GM12878 (cell line): ENCODE data around the gene ITGA4. TPM values are rescaled to one million over a fixed set of nuclear protein-coding genes. Genes with fewer than 3 reads are reported as not detected.

ENCODE experiments used
- ATF7 ChIP-seq: fragments of 450-650 bp; IDR thresholded peaks from 2 replicates; pipeline ENCODE4 v1.6.1; 2016; ENCODE audit warnings: low read depth, mild to moderate bottlenecking
- BMI1 ChIP-seq: fragments of 450-650 bp; IDR thresholded peaks from 2 replicates; pipeline ENCODE4 v1.6.1; 2016; ENCODE audit warnings: mild to moderate bottlenecking, moderate library complexity, borderline replicate concordance
- BRCA1 ChIP-seq: IDR thresholded peaks from 2 replicates; pipeline ENCODE4 v1.6.1; 2011; ENCODE audit warnings: low read depth, low read length, improper control_type of control experiment
- CBFB ChIP-seq: IDR thresholded peaks from 2 replicates; pipeline ENCODE4 v1.6.1; 2016; ENCODE audit warnings: antibody characterized with exemption, low read depth
- CREM ChIP-seq: IDR thresholded peaks from 2 replicates; pipeline ENCODE4 v1.6.1; 2014; ENCODE audit warnings: antibody characterized with exemption, low read depth
- FOXM1 ChIP-seq: IDR thresholded peaks from 2 replicates; pipeline ENCODE4 v1.6.1; 2012; ENCODE audit warnings: low read depth, mild to moderate bottlenecking, inconsistent platforms, low read length, moderate library complexity
- HDAC2 ChIP-seq: fragments of 200-600 bp; sonication (generic); IDR thresholded peaks from 2 replicates; pipeline ENCODE4 v1.6.1; 2017
- IKZF2 ChIP-seq, 2 experiments: fragments of 450-650 bp; IDR thresholded peaks; 2 replicates each; pipeline ENCODE4 v1.6.1; 2017; ENCODE audit warnings: mild to moderate bottlenecking in 2 of 2, moderate library complexity in 2 of 2
- KAT2A ChIP-seq: conservative IDR thresholded peaks from 2 replicates; pipeline ENCODE4 v1.6.1; 2011; ENCODE audit warnings: low read depth, low read length; ENCODE audit not compliant: control insufficient read depth
- MTA2 ChIP-seq: fragments of 450-650 bp; IDR thresholded peaks from 2 replicates; pipeline ENCODE4 v1.6.1; 2016; ENCODE audit warnings: low read depth, mild to moderate bottlenecking, moderate library complexity
- PAX5 ChIP-seq: IDR thresholded peaks from 2 replicates; pipeline ENCODE4 v1.6.1; 2011; ENCODE audit warnings: low read depth, low read length, borderline replicate concordance
- RELA ChIP-seq: fragments of 450-650 bp; IDR thresholded peaks from 2 replicates; pipeline ENCODE4 v1.8.0; 2014; ENCODE audit warnings: borderline replicate concordance; ENCODE audit not compliant: partially characterized antibody
- SIN3A ChIP-seq: IDR thresholded peaks from 2 replicates; pipeline ENCODE4 v1.6.1; 2012; ENCODE audit warnings: low read depth, low read length, improper control_type of control experiment
- TCF3 ChIP-seq: IDR thresholded peaks from 2 replicates; pipeline ENCODE4 v1.6.1; 2012; ENCODE audit warnings: low read depth, mild to moderate bottlenecking, low read length, borderline replicate concordance; ENCODE audit not compliant: insufficient read depth
- ZNF217 ChIP-seq: fragments of 450-650 bp; IDR thresholded peaks from 2 replicates; pipeline ENCODE4 v1.6.1; 2017; ENCODE audit warnings: antibody characterized with exemption, mild to moderate bottlenecking
- ZNF622 ChIP-seq: fragments of 450-650 bp; IDR thresholded peaks from 2 replicates; pipeline ENCODE4 v1.6.1; 2017; ENCODE audit warnings: mild to moderate bottlenecking, inconsistent platforms
- polyA plus RNA-seq, 11 experiments: library from polyadenylated mRNA; depleted of rRNA in 4 of 11; unstranded in 6 of 11; stranded (reverse) in 5 of 11; fragments of >200 nt; fragmentation: Nextera tagmentation in 4 of 11; fragmentation: Illumina TruSeq in 1 of 11; extraction: Ambion mirVana in 4 of 11; extraction: Trizol in 1 of 11; gene quantifications; 1 replicate in 1 of 11; 2 replicates in 10 of 11; pipeline versions ENCODE4 v1.2.1 to v1.2.3, GENCODE V29; 2011 to 2016; ENCODE audit warnings: inconsistent platforms in 2 of 11, missing spikeins in 2 of 11, low read depth in 1 of 11
- total RNA-seq, 4 experiments: library from RNA; depleted of rRNA in 3 of 4; stranded (reverse); fragments of >200 nt in 3 of 4; fragmentation: Illumina TruSeq in 1 of 4; extraction: Trizol in 1 of 4; gene quantifications; 2 replicates each; pipeline versions ENCODE4 v1.2.1 to v1.2.3, GENCODE V29; 2013 to 2021
- TF ChIP-seq, protein P1 (sequence below), 3 experiments: IDR thresholded peaks in 2 of 3; conservative IDR thresholded peaks in 1 of 3; 2 replicates each; pipeline ENCODE4 v1.5.1; 2011; ENCODE audit warnings: low read depth in 3 of 3, low read length in 3 of 3, mild to moderate bottlenecking in 3 of 3, control low read depth in 2 of 3, moderate library complexity in 2 of 3, inconsistent platforms in 1 of 3, mixed read lengths in 1 of 3; ENCODE audit not compliant: control insufficient read depth in 2 of 3, insufficient read depth in 1 of 3; ENCODE audit errors: extremely low read depth in 1 of 3
- TF ChIP-seq, protein P2 (sequence below): fragments of 450-650 bp; IDR thresholded peaks from 2 replicates; pipeline ENCODE4 v1.6.1; 2018; ENCODE audit warnings: borderline replicate concordance, mild to moderate bottlenecking; ENCODE audit not compliant: partially characterized antibody
- TF ChIP-seq, protein P3 (sequence below): IDR thresholded peaks from 2 replicates; pipeline ENCODE4 v1.6.1; 2011; ENCODE audit warnings: low read depth, mild to moderate bottlenecking, low read length, moderate library complexity, borderline replicate concordance; ENCODE audit errors: extremely low read depth
- TF ChIP-seq, protein P4 (sequence below): fragments of 450-650 bp; IDR thresholded peaks from 2 replicates; pipeline ENCODE4 v1.6.1; 2017; ENCODE audit warnings: antibody characterized with exemption, mild to moderate bottlenecking, moderate library complexity
- TF ChIP-seq, protein P5 (sequence below): fragments of 450-650 bp; IDR thresholded peaks from 2 replicates; pipeline ENCODE4 v1.6.1; 2017; ENCODE audit warnings: mild to moderate bottlenecking, low read depth, inconsistent platforms; ENCODE audit not compliant: poor library complexity, severe bottlenecking

ITGA4 gene
- total and polyA plus RNA-seq, 10 of the 15 experiments (the other 5 are each of a cell fraction or from before 2014, with no cell fraction given), result 12.4 to 87.9 (median 63.5) TPM

DNA sequence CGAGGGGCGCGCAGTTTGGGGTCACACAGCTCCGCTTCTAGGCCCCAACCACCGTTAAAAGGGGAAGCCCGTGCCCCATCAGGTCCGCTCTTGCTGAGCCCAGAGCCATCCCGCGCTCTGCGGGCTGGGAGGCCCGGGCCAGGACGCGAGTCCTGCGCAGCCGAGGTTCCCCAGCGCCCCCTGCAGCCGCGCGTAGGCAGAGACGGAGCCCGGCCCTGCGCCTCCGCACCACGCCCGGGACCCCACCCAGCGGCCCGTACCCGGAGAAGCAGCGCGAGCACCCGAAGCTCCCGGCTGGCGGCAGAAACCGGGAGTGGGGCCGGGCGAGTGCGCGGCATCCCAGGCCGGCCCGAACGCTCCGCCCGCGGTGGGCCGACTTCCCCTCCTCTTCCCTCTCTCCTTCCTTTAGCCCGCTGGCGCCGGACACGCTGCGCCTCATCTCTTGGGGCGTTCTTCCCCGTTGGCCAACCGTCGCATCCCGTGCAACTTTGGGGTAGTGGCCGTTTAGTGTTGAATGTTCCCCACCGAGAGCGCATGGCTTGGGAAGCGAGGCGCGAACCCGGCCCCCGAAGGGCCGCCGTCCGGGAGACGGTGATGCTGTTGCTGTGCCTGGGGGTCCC is at the start of gene ITGA4 (continued):
- TF ChIP-seq, protein P1, sequence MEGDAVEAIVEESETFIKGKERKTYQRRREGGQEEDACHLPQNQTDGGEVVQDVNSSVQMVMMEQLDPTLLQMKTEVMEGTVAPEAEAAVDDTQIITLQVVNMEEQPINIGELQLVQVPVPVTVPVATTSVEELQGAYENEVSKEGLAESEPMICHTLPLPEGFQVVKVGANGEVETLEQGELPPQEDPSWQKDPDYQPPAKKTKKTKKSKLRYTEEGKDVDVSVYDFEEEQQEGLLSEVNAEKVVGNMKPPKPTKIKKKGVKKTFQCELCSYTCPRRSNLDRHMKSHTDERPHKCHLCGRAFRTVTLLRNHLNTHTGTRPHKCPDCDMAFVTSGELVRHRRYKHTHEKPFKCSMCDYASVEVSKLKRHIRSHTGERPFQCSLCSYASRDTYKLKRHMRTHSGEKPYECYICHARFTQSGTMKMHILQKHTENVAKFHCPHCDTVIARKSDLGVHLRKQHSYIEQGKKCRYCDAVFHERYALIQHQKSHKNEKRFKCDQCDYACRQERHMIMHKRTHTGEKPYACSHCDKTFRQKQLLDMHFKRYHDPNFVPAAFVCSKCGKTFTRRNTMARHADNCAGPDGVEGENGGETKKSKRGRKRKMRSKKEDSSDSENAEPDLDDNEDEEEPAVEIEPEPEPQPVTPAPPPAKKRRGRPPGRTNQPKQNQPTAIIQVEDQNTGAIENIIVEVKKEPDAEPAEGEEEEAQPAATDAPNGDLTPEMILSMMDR (IDR thresholded peaks at IDR 0.05 in 2 of 3, conservative IDR thresholded peaks at IDR 0.05 in 1 of 3; ENCODE audit: control insufficient read depth in 2 of 3, extremely low read depth in 1 of 3, insufficient read depth in 1 of 3, low read depth in 3 of 3, low read length in 3 of 3), result peak; percentile 81 to 92 (median 81)
- no peak for TF ChIP-seq ATF7
- TF ChIP-seq, protein P2, sequence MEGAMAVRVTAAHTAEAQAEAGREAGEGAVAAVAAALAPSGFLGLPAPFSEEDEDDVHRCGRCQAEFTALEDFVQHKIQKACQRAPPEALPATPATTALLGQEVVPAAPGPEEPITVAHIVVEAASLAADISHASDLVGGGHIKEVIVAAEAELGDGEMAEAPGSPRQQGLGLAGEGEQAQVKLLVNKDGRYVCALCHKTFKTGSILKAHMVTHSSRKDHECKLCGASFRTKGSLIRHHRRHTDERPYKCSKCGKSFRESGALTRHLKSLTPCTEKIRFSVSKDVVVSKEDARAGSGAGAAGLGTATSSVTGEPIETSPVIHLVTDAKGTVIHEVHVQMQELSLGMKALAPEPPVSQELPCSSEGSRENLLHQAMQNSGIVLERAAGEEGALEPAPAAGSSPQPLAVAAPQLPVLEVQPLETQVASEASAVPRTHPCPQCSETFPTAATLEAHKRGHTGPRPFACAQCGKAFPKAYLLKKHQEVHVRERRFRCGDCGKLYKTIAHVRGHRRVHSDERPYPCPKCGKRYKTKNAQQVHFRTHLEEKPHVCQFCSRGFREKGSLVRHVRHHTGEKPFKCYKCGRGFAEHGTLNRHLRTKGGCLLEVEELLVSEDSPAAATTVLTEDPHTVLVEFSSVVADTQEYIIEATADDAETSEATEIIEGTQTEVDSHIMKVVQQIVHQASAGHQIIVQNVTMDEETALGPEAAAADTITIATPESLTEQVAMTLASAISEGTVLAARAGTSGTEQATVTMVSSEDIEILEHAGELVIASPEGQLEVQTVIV, result no peak
- peak; percentile 25; the same call in 1 of the 2 replicates for TF ChIP-seq SIN3A
- TF ChIP-seq ZNF217, result peak; percentile 55; the same call in 1 of the 2 replicates
- TF ChIP-seq FOXM1, result 0 out of 2 replicates have a peak, but pooled peaks have one; percentile 15
- no peak for TF ChIP-seq BRCA1
- no peak for TF ChIP-seq RELA
- no peak for TF ChIP-seq BMI1
- no peak for TF ChIP-seq HDAC2
- no peak; a peak in 1 of 4 replicates for TF ChIP-seq IKZF2 (IDR thresholded peaks at IDR 0.05)
- peak; percentile 8; the same call in 1 of the 2 replicates for TF ChIP-seq TCF3
- TF ChIP-seq, protein P3, sequence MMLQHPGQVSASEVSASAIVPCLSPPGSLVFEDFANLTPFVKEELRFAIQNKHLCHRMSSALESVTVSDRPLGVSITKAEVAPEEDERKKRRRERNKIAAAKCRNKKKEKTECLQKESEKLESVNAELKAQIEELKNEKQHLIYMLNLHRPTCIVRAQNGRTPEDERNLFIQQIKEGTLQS, result no peak
- TF ChIP-seq MTA2, result no peak
- 0 out of 2 replicates have a peak, but pooled peaks have one; percentile 48 for TF ChIP-seq PAX5
- TF ChIP-seq, protein P4, sequence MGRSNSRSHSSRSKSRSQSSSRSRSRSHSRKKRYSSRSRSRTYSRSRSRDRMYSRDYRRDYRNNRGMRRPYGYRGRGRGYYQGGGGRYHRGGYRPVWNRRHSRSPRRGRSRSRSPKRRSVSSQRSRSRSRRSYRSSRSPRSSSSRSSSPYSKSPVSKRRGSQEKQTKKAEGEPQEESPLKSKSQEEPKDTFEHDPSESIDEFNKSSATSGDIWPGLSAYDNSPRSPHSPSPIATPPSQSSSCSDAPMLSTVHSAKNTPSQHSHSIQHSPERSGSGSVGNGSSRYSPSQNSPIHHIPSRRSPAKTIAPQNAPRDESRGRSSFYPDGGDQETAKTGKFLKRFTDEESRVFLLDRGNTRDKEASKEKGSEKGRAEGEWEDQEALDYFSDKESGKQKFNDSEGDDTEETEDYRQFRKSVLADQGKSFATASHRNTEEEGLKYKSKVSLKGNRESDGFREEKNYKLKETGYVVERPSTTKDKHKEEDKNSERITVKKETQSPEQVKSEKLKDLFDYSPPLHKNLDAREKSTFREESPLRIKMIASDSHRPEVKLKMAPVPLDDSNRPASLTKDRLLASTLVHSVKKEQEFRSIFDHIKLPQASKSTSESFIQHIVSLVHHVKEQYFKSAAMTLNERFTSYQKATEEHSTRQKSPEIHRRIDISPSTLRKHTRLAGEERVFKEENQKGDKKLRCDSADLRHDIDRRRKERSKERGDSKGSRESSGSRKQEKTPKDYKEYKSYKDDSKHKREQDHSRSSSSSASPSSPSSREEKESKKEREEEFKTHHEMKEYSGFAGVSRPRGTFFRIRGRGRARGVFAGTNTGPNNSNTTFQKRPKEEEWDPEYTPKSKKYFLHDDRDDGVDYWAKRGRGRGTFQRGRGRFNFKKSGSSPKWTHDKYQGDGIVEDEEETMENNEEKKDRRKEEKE, result no peak
- TF ChIP-seq CBFB, result no peak
- TF ChIP-seq, protein P5, sequence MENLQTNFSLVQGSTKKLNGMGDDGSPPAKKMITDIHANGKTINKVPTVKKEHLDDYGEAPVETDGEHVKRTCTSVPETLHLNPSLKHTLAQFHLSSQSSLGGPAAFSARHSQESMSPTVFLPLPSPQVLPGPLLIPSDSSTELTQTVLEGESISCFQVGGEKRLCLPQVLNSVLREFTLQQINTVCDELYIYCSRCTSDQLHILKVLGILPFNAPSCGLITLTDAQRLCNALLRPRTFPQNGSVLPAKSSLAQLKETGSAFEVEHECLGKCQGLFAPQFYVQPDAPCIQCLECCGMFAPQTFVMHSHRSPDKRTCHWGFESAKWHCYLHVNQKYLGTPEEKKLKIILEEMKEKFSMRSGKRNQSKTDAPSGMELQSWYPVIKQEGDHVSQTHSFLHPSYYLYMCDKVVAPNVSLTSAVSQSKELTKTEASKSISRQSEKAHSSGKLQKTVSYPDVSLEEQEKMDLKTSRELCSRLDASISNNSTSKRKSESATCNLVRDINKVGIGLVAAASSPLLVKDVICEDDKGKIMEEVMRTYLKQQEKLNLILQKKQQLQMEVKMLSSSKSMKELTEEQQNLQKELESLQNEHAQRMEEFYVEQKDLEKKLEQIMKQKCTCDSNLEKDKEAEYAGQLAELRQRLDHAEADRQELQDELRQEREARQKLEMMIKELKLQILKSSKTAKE, result no peak
- no peak for TF ChIP-seq KAT2A
- no peak; the same call in 1 of the 2 replicates for TF ChIP-seq CREM
- no peak for TF ChIP-seq ZNF622
